ENCODE results near the gene LINGO4.

DNA sequence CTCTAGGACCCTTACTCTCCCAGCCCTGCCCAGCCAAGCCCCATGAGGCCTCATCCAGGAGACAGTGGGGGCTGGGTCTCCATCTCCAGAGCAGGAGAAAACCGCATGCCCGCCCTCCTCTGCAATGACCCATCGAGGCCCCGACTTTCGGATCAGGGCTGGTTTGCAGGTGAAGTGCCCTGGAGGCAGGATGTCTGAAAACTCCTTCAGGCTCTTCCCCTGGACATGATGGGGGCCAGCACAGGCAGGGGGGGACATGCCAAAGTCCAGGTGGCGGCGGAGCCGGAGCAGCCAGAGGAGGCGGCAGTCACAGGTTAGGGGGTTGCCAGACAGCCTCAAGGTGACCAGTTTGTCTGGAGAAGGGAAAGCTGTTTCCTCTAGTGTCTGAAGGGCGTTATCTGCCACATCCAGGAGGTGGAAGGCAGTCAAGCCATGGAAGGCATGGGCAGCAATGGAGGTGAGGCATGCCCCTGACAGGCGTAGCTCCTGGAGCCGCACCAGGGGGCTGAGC, 3.9 kb downstream of the LINGO4 start:
- no peak for TF ChIP-seq PAX8 (IDR thresholded peaks at IDR 0.05)
- TF ChIP-seq, protein P1, sequence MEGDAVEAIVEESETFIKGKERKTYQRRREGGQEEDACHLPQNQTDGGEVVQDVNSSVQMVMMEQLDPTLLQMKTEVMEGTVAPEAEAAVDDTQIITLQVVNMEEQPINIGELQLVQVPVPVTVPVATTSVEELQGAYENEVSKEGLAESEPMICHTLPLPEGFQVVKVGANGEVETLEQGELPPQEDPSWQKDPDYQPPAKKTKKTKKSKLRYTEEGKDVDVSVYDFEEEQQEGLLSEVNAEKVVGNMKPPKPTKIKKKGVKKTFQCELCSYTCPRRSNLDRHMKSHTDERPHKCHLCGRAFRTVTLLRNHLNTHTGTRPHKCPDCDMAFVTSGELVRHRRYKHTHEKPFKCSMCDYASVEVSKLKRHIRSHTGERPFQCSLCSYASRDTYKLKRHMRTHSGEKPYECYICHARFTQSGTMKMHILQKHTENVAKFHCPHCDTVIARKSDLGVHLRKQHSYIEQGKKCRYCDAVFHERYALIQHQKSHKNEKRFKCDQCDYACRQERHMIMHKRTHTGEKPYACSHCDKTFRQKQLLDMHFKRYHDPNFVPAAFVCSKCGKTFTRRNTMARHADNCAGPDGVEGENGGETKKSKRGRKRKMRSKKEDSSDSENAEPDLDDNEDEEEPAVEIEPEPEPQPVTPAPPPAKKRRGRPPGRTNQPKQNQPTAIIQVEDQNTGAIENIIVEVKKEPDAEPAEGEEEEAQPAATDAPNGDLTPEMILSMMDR (IDR thresholded peaks at IDR 0.05 in 2 of 3, conservative IDR thresholded peaks at IDR 0.05 in 1 of 3; ENCODE audit: control insufficient read depth in 2 of 3, extremely low read depth in 1 of 3, insufficient read depth in 1 of 3, low read depth in 3 of 3, low read length in 3 of 3): no peak
- no peak for TF ChIP-seq GABPA (IDR thresholded peaks at IDR 0.05; ENCODE audit: low read depth)
- TF ChIP-seq YY1 (IDR thresholded peaks at IDR 0.05; ENCODE audit: low read depth, low read length): no peak
- no peak for TF ChIP-seq POLR2A (IDR thresholded peaks at IDR 0.05; ENCODE audit: low read depth, low read length)
- TF ChIP-seq MTA2 (IDR thresholded peaks at IDR 0.05; ENCODE audit: low read depth): no peak
- no peak for TF ChIP-seq EZH2 (IDR thresholded peaks at IDR 0.05; ENCODE audit: borderline replicate concordance, control insufficient read depth, low read depth, low read length)

Measured in GM12878 (cell line).